Measurements from ENCODE around the gene COL9A1.

GRCh38 chr6:70183538-70183937 is 119.3 kb downstream of the COL9A1 start:
- TF ChIP-seq, protein P1, sequence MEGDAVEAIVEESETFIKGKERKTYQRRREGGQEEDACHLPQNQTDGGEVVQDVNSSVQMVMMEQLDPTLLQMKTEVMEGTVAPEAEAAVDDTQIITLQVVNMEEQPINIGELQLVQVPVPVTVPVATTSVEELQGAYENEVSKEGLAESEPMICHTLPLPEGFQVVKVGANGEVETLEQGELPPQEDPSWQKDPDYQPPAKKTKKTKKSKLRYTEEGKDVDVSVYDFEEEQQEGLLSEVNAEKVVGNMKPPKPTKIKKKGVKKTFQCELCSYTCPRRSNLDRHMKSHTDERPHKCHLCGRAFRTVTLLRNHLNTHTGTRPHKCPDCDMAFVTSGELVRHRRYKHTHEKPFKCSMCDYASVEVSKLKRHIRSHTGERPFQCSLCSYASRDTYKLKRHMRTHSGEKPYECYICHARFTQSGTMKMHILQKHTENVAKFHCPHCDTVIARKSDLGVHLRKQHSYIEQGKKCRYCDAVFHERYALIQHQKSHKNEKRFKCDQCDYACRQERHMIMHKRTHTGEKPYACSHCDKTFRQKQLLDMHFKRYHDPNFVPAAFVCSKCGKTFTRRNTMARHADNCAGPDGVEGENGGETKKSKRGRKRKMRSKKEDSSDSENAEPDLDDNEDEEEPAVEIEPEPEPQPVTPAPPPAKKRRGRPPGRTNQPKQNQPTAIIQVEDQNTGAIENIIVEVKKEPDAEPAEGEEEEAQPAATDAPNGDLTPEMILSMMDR (conservative IDR thresholded peaks at IDR 0.05) = no peak
- no peak for TF ChIP-seq EZH2 (IDR thresholded peaks at IDR 0.05; ENCODE audit: low read depth)
